Prostate gland (tissue), 2 donors: ENCODE measurements around the gene CRLF1. TPM values are rescaled to one million over a fixed set of nuclear protein-coding genes. Genes with fewer than 3 reads are reported as not detected.

Source experiments
- DNase-seq: peaks from one replicate; pipeline ENCODE4 v3.0.0-alpha.2; 2019; ENCODE audit warnings: low spot score
- H3K27ac ChIP-seq, 2 donors: fragments of 200-600 bp; sonication (generic); 2 replicates each; pipeline ENCODE4 v1.5.1; 2017 to 2019
- H3K27me3 ChIP-seq: fragments of 200-600 bp; sonication (generic); replicated peaks from 2 replicates; pipeline ENCODE4 v1.5.1; 2019; ENCODE audit not compliant: insufficient read depth
- H3K36me3 ChIP-seq, 2 donors: fragments of 200-600 bp; sonication (generic); 1 replicate in 1 of 2; 2 replicates in 1 of 2; pipeline versions ENCODE4 v1.5.1 to v1.8.1; 2017 to 2019
- H3K4me1 ChIP-seq: fragments of 200-600 bp; sonication (generic); replicated peaks from 2 replicates; pipeline ENCODE4 v1.5.1; 2019
- H3K4me3 ChIP-seq, 2 donors: fragments of 200-600 bp; sonication (generic); 2 replicates each; pipeline ENCODE4 v1.5.1; 2017 to 2019
- H3K9me3 ChIP-seq: fragments of 200-600 bp; sonication (generic); 2 replicates; pipeline ENCODE4 v1.5.1; 2017
- CTCF ChIP-seq, 4 experiments: fragments of 200-600 bp in 2 of 4; fragments of 450-650 bp in 2 of 4; sonication (generic) in 2 of 4; IDR thresholded peaks; 1 replicate in 3 of 4; 2 replicates in 1 of 4; pipeline ENCODE4 v1.5.1; 2016 to 2019; ENCODE audit warnings: antibody characterized with exemption in 4 of 4, mild to moderate bottlenecking in 2 of 4, moderate library complexity in 2 of 4
- POLR2A ChIP-seq: fragments of 450-650 bp; IDR thresholded peaks from one replicate; pipeline ENCODE4 v1.6.1; 2016; ENCODE audit warnings: antibody characterized with exemption, mild to moderate bottlenecking
- POLR2AphosphoS5 ChIP-seq: sonication (generic); formaldehyde crosslinking; IDR thresholded peaks from one replicate; pipeline ENCODE4 v1.6.1; 2017; ENCODE audit warnings: antibody characterized with exemption
- WGBS: methylation state at CpG from one replicate; pipeline ENCODE4 v1.1.5; 2018; 5-methylcytosine and 5-hydroxymethylcytosine counted together
- intact Hi-C: fragments of 100-400 bp; cut with DNase I; formaldehyde crosslinking; loops from one replicate; pipeline ENCODE4 v1.14.2; 2022
- total RNA-seq, 2 donors: library from RNA; depleted of rRNA; stranded (reverse); fragments of >200 nt; gene quantifications; one replicate each; pipeline ENCODE4 v1.1.0, GENCODE V29; 2016

CRLF1 gene
- 10 to 100 TPM in 1 of 2 donors, 1 to 10 TPM in 1; 2.6 to 12.6 TPM for total RNA-seq

GRCh38 chr19:18606281-18607225 is at the start of gene CRLF1:
CRLF1 (minus strand) TSS chr19:18606799; CDS start chr19:18606656, 143 bp downstream.
- Histone ChIP-seq H3K27me3 (peaks cover 44% of the 10 kb centered on the region), H3K4me1 (peaks cover 11% of the 10 kb centered on the region), H3K9me3 (no peaks in the 10 kb centered on the region), H3K36me3 (no peaks in the 10 kb centered on the region), H3K4me3 (peak within 1 kb of the TSS in 1 of 2 donors; percentile 16), H3K27ac (no peak within 1 kb of the TSS)
- WGBS, result 2% methylated on average over 4 of the region's 116 CpGs
- TF ChIP-seq POLR2AphosphoS5 (no peak), CTCF (IDR thresholded peaks at IDR 0.05) (no peak), POLR2A (no peak)
- no peak for DNase-seq
- intact Hi-C loops, result no loop called here

GRCh38 chr19:18655173-18655844 is 48.7 kb upstream of the CRLF1 start:
- intact Hi-C loops, result no loop called here
- Histone ChIP-seq H3K4me3 (no peak overlapping the region), H3K9me3 (no peaks in the 10 kb centered on the region), H3K27me3 (no peaks in the 10 kb centered on the region), H3K27ac (no peak overlapping the region), H3K36me3 (no peaks in the 10 kb centered on the region), H3K4me1 (no peaks in the 10 kb centered on the region)
- DNase-seq, result no peak
- 96% methylated on average over 13 of the region's 13 CpGs for WGBS
- TF ChIP-seq POLR2A (no peak), POLR2AphosphoS5 (no peak), CTCF (IDR thresholded peaks at IDR 0.05) (no peak)

- peaks cover under 1% of the 10 kb centered on the region for H3K4me1 ChIP-seq
- no peak for DNase-seq
Measured at GRCh38 chr19:18654469-18654868, 47.9 kb upstream of the CRLF1 start.

GRCh38 chr19:18653853-18654252 is 47.3 kb upstream of the CRLF1 start:
- no peak for DNase-seq
- H3K4me3 ChIP-seq, result no peak overlapping the region
- WGBS, result 95% methylated on average over 1 of the region's 1 CpG
- peaks cover 4% of the 10 kb centered on the region for H3K4me1 ChIP-seq
- H3K9me3 ChIP-seq, result no peaks in the 10 kb centered on the region
- no peaks in the 10 kb centered on the region for H3K27me3 ChIP-seq
- TF ChIP-seq POLR2AphosphoS5 (no peak), POLR2A (no peak), CTCF (IDR thresholded peaks at IDR 0.05) (no peak)
- no peak overlapping the region for H3K27ac ChIP-seq
- intact Hi-C loops, result no loop called here
- H3K36me3 ChIP-seq, result no peaks in the 10 kb centered on the region

More at GRCh38 chr19:18654469-18654868, 47.9 kb upstream of the CRLF1 start:
- intact Hi-C loops, result no loop called here
- TF ChIP-seq POLR2AphosphoS5, result no peak
- no peak for TF ChIP-seq CTCF (IDR thresholded peaks at IDR 0.05)
- TF ChIP-seq POLR2A, result no peak
- 93% methylated on average over 7 of the region's 7 CpGs for WGBS
- H3K4me3 ChIP-seq, result no peak overlapping the region
- H3K27me3 ChIP-seq, result no peaks in the 10 kb centered on the region
- H3K27ac ChIP-seq, result no peak overlapping the region
- H3K9me3 ChIP-seq, result no peaks in the 10 kb centered on the region
- no peaks in the 10 kb centered on the region for H3K36me3 ChIP-seq
